ENCODE measurements around the gene SEMA4D. TPM values are rescaled to one million over a fixed set of nuclear protein-coding genes. Genes with fewer than 3 reads are reported as not detected.

SEMA4D gene
- total RNA-seq, 4 donors from 2014 or later = 31.1 to 59.2 (median 42.1) TPM

GRCh38 chr9:89437772-89438171, 60.1 kb downstream of the SEMA4D start:
- no peak for DNase-seq (ENCODE audit: low spot score in 2 of 2)
- intact Hi-C loops (cut with DNase I; ENCODE audit: low total_unique reads) = no loop called here
- TF ChIP-seq POLR2A (IDR thresholded peaks at IDR 0.05) (no peak), CTCF (IDR thresholded peaks at IDR 0.05) (no peak)
- 89 to 92% methylated on average over 5 of the region's 5 CpGs for WGBS, 2 donors
- no peak overlapping the region for H3K4me3 ChIP-seq (ENCODE audit: low read depth, poor library complexity, severe bottlenecking)

GRCh38 chr9:89436963-89437625, 60.8 kb downstream of the SEMA4D start:
- 55 to 63% methylated on average over 16 of the region's 17 CpGs for WGBS, 2 donors
- intact Hi-C loops (cut with DNase I; ENCODE audit: low total_unique reads) = no loop called here
- no peak overlapping the region for H3K4me3 ChIP-seq (ENCODE audit: low read depth, poor library complexity, severe bottlenecking)
- TF ChIP-seq CTCF (IDR thresholded peaks at IDR 0.05) (no peak), POLR2A (IDR thresholded peaks at IDR 0.05) (no peak)
- peak in 1 of 2 donors; percentile 82 for DNase-seq (ENCODE audit: low spot score in 2 of 2)

GRCh38 chr9:89436326-89436725, 61.6 kb downstream of the SEMA4D start:
- intact Hi-C loops (cut with DNase I; ENCODE audit: low total_unique reads) = no loop called here

GRCh38 chr9:89435071-89435823, 62.7 kb downstream of the SEMA4D start:
- intact Hi-C loops (cut with DNase I; ENCODE audit: low total_unique reads) = no loop called here
- peak; percentile 53 to 86 for DNase-seq (ENCODE audit: low spot score in 2 of 2)
- H3K4me3 ChIP-seq (ENCODE audit: low read depth, poor library complexity, severe bottlenecking) = no peak overlapping the region
- TF ChIP-seq POLR2A (IDR thresholded peaks at IDR 0.05) (no peak), CTCF (IDR thresholded peaks at IDR 0.05) (no peak)
- WGBS, 2 donors = 45 to 46% methylated on average over 11 of the region's 11 CpGs

More at GRCh38 chr9:89436326-89436725, 61.6 kb downstream of the SEMA4D start:
- H3K4me3 ChIP-seq (ENCODE audit: low read depth, poor library complexity, severe bottlenecking) = no peak overlapping the region
- DNase-seq (ENCODE audit: low spot score in 2 of 2) = no peak
- no peak for TF ChIP-seq POLR2A (IDR thresholded peaks at IDR 0.05)
- TF ChIP-seq CTCF (IDR thresholded peaks at IDR 0.05) = no peak
- 88 to 94% methylated on average over 13 of the region's 13 CpGs for WGBS, 2 donors

GRCh38 chr9:89434636-89435035, 63.3 kb downstream of the SEMA4D start:
- intact Hi-C loops (cut with DNase I; ENCODE audit: low total_unique reads) = no loop called here
- DNase-seq (ENCODE audit: low spot score in 2 of 2) = no peak
- no peak for TF ChIP-seq CTCF (IDR thresholded peaks at IDR 0.05)
- H3K4me3 ChIP-seq (ENCODE audit: low read depth, poor library complexity, severe bottlenecking) = no peak overlapping the region
